Neural progenitor cell (in vitro differentiated cells): Measurements from ENCODE around the gene CHD6.

Experiments
- CTCF ChIP-seq: fragments of 200-600 bp; sonication (generic); IDR thresholded peaks from 2 replicates; pipeline ENCODE4 v1.5.1; 2017; ENCODE audit warnings: antibody characterized with exemption, mild to moderate bottlenecking
- EZH2 ChIP-seq: fragments of 200-600 bp; sonication (generic); IDR thresholded peaks from 2 replicates; pipeline ENCODE4 v1.6.1; 2017; ENCODE audit warnings: antibody characterized with exemption, mild to moderate bottlenecking, moderate library complexity

- TF ChIP-seq CTCF = no peak
- no peak for TF ChIP-seq EZH2
Observed at GRCh38 chr20:41382791-41383305, 235.3 kb downstream of the CHD6 start.
